Naive thymus-derived CD4-positive, alpha-beta T cell (primary cell): ENCODE results near the gene FHOD1. TPM values are rescaled to one million over a fixed set of nuclear protein-coding genes. Genes with fewer than 3 reads are reported as not detected.

Source experiments
- ATAC-seq: fragments of 150-1000 bp; cut with Tn5 transposase; 2 replicates; pipeline ENCODE4 v1.10.0; 2021; ENCODE audit warnings: mild to moderate bottlenecking, moderate library complexity
- CTCF ChIA-PET: fragments of 350-600 bp; sonication (Branson Sonifier 250); formaldehyde crosslinking; loops from one replicate; lab custom pipeline; 2021; ENCODE audit warnings: antibody characterized with exemption; lab: Charles Lee
- POLR2A ChIA-PET: fragments of 350-600 bp; sonication (Branson Sonifier 250); formaldehyde crosslinking; loops from one replicate; lab custom pipeline; 2021; ENCODE audit warnings: antibody characterized with exemption, inconsistent platforms; lab: Charles Lee
- DNase-seq, 9 donors: peaks; one replicate each; pipeline versions ENCODE4 v3.0.0 to v3.0.0-alpha.2; 2020 to 2022; ENCODE audit warnings: mixed read lengths in 1 of 9
- H3K27ac ChIP-seq: one replicate; pipeline ENCODE4 v1.7.0; 2013; ENCODE audit warnings: mild to moderate bottlenecking, low read depth, low read length, moderate library complexity
- H3K27me3 ChIP-seq, 2 donors: one replicate each; pipeline ENCODE4 v1.7.0; 2013; ENCODE audit warnings: low read length in 2 of 2, mild to moderate bottlenecking in 2 of 2, moderate library complexity in 2 of 2; ENCODE audit not compliant: control insufficient read depth in 2 of 2, insufficient read depth in 2 of 2
- H3K36me3 ChIP-seq, 3 experiments: 1 replicate in 2 of 3; 2 replicates in 1 of 3; pipeline ENCODE4 v1.7.0; 2013; ENCODE audit warnings: low read length in 3 of 3, mild to moderate bottlenecking in 3 of 3, moderate library complexity in 1 of 3; ENCODE audit not compliant: insufficient read depth in 3 of 3, control insufficient read depth in 2 of 3
- H3K4me1 ChIP-seq, 2 donors: one replicate each; pipeline ENCODE4 v1.7.0; 2013; ENCODE audit warnings: low read length in 2 of 2, mild to moderate bottlenecking in 2 of 2, moderate library complexity in 1 of 2; ENCODE audit not compliant: control insufficient read depth in 2 of 2, insufficient read depth in 2 of 2
- H3K4me3 ChIP-seq: 2 replicates; pipeline ENCODE4 v1.7.0; 2013; ENCODE audit warnings: mild to moderate bottlenecking, low read length
- H3K9me3 ChIP-seq, 3 experiments: 1 replicate in 2 of 3; 2 replicates in 1 of 3; pipeline ENCODE4 v1.7.0; 2013; ENCODE audit warnings: low read length in 3 of 3; ENCODE audit not compliant: control insufficient read depth in 2 of 3
- H3K27ac Mint-ChIP-seq, 9 donors: one replicate each; pipeline ENCODE4 v1.8.0; 2020 to 2022; ENCODE audit warnings: mixed read lengths in 9 of 9, mild to moderate bottlenecking in 8 of 9, moderate library complexity in 5 of 9, inconsistent platforms in 2 of 9
- H3K27me3 Mint-ChIP-seq, 5 donors: one replicate each; pipeline ENCODE4 v1.8.0; 2021 to 2022; ENCODE audit warnings: mixed read lengths in 5 of 5, mild to moderate bottlenecking in 1 of 5
- H3K36me3 Mint-ChIP-seq, 5 donors: one replicate each; pipeline ENCODE4 v1.8.0; 2020 to 2022; ENCODE audit warnings: mixed read lengths in 5 of 5, mild to moderate bottlenecking in 3 of 5, inconsistent platforms in 1 of 5
- H3K4me1 Mint-ChIP-seq, 7 donors: one replicate each; pipeline ENCODE4 v1.8.0; 2020 to 2022; ENCODE audit warnings: mixed read lengths in 7 of 7, mild to moderate bottlenecking in 3 of 7, inconsistent platforms in 1 of 7
- H3K4me3 Mint-ChIP-seq, 10 donors: one replicate each; pipeline ENCODE4 v1.8.0; 2020 to 2022; ENCODE audit warnings: mild to moderate bottlenecking in 10 of 10, mixed read lengths in 10 of 10, moderate library complexity in 6 of 10, inconsistent platforms in 2 of 10
- H3K9me3 Mint-ChIP-seq, 11 donors: one replicate each; pipeline ENCODE4 v1.8.0; 2020 to 2022; ENCODE audit warnings: mixed read lengths in 11 of 11, mild to moderate bottlenecking in 4 of 11, inconsistent platforms in 1 of 11, moderate library complexity in 1 of 11
- intact Hi-C, 2 donors: fragments of 100-400 bp; cut with micrococcal nuclease; formaldehyde crosslinking; loops; one replicate each; pipeline ENCODE4 v1.15.1; 2023
- polyA plus RNA-seq, 2 donors: library from polyadenylated mRNA; unstranded; fragments of 300-500 nt; fragmentation: Illumina TruSeq; gene quantifications; one replicate each; pipeline ENCODE4 v1.2.3, GENCODE V29; 2021
- total RNA-seq, 6 experiments: library from RNA in 5 of 6; stranded (reverse) in 5 of 6; gene quantifications; 1 replicate in 5 of 6; 2 replicates in 1 of 6; pipeline ENCODE4 v1.2.3 and lab custom pipeline; 2021 to 2026

FHOD1 gene
- total and polyA plus RNA-seq, 7 experiments from 2014 or later = 3.6 to 81.7 (median 32.6) TPM

DNA sequence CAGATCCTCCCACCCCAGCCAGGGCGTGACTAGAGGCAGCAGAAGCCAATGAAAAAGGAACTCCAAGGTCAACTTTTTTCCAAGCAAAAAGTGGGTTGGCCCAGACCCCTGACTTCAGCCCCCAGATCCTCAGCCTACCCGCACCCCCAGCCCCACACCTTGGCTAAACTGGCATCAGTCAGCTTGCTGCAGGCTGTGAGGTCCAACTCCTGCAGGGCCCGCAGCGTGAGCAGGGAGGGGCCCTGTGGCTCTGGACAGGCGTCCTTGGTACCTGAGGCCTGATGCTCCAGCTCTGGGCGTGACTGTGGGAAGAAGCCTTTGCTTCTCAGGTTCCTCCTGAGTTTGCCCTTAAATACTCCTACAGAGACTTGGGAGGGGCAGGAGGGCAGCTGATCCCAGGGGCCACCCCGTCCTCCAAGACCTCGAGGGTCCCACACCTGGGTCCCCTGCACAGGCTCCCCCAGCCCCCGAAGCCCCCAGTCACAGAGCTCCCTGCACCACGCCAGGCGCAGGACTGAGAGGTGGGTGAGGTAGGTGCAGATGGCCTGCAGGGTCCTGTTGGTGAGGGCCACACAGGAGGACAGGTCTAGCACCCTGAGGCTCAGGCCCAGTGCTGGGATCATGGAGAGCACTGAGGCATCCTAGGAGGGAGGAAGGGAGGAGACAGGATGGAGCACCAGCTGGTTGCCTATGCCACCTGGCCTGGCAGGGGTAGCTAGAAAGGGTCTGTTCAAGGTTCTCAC lies 39.0 kb downstream of the FHOD1 start:
- peaks cover 0 to 5% (median 0%) of the 10 kb centered on the region in 7 donors for H3K4me1 Mint-ChIP-seq
- peaks cover 0 to 4% (median 0%) of the 10 kb centered on the region in 5 donors for H3K36me3 Mint-ChIP-seq
- POLR2A ChIA-PET = interaction anchor here (0.8 to 2.0 kb wide), 5 partner anchors 10 to 214 kb away, joined by 3 to 5 read pairs (median 4); partner anchors contain the start of gene TMEM208
- Histone ChIP-seq H3K4me1 (no peaks in the 10 kb centered on the region), H3K27me3 (no peaks in the 10 kb centered on the region), H3K27ac (no peak overlapping the region), H3K36me3 (peaks cover 0 to 15% (median 0%) of the 10 kb centered on the region in 3 experiments), H3K4me3 (no peak overlapping the region), H3K9me3 (no peaks in the 10 kb centered on the region)
- no peak overlapping the region for H3K4me3 Mint-ChIP-seq
- intact Hi-C loops = no loop called here
- H3K27ac Mint-ChIP-seq = peak overlapping the region in 2 of 9 donors; percentile 31 to 52
- CTCF ChIA-PET = interaction anchor here (0.5 kb wide), 1 partner anchor 94 kb away, joined by 3 read pairs; no protein-coding TSS in a partner anchor
- H3K27me3 Mint-ChIP-seq = no peaks in the 10 kb centered on the region
- H3K9me3 Mint-ChIP-seq = peaks cover 0 to 1% (median 0%) of the 10 kb centered on the region in 11 donors
- ATAC-seq = no peak
- no peak for DNase-seq

DNA sequence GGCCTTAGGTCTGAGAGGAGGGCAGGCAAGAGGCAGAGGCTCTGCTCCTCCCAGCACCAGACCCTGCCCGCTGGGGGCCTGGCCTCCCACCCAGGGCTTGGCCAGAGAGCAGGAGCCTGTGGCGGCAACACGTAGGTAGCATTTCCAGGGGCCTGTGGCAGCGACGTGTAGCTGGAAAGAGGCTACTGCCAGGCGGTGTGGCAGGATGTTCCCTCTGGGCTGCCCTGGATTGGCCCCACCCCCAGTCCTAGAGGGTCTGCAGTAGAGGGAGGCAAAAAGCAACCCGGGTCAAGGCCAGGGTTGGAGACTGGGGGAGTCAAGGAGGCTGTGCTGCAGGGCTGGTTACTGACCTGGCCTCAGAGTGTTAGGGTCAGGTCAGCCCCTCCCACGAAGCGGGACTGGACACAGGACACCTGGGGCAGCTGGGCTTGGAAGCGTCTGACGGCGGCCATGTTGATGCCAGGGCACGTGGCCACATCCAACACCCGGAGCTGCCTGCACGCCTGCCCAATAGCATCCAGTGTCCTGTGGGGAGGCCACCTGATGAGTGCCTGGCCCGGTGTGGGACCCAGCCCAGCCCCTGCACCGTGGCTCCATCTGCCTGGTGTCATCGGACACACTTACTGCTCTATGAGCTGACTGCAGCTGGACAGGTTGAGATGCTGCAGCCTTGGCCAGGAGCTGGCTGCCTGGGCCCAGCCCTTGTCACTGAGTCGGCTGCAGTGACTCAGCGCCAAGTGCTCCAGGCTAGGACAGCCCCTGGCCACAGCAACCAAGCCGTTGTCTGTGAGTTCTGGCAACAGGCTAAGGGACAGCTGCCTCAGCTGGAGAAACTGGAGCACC lies 39.8 kb downstream of the FHOD1 start:
- H3K27ac Mint-ChIP-seq = no peak overlapping the region
- H3K4me3 Mint-ChIP-seq = no peak overlapping the region
- intact Hi-C loops = no loop called here
- ChIA-PET POLR2A (interaction anchor here (0.8 to 1.5 kb wide), 2 partner anchors 19 to 213 kb away, joined by 3 to 4 read pairs; partner anchors contain the start of gene TMEM208), CTCF (interaction anchor here (0.6 kb wide), 2 partner anchors 39 to 521 kb away, joined by 3 to 4 read pairs; no protein-coding TSS in a partner anchor)
- no peaks in the 10 kb centered on the region for H3K27me3 Mint-ChIP-seq
- DNase-seq (no peak), ATAC-seq (no peak)
- Histone ChIP-seq H3K36me3 (peaks cover 0 to 24% (median 0%) of the 10 kb centered on the region in 3 experiments), H3K4me1 (no peaks in the 10 kb centered on the region), H3K27me3 (no peaks in the 10 kb centered on the region), H3K4me3 (no peak overlapping the region), H3K27ac (no peak overlapping the region), H3K9me3 (no peaks in the 10 kb centered on the region)
- H3K9me3 Mint-ChIP-seq = peaks cover 0 to 1% (median 0%) of the 10 kb centered on the region in 11 donors
- peaks cover 0 to 4% (median 0%) of the 10 kb centered on the region in 5 donors for H3K36me3 Mint-ChIP-seq
- H3K4me1 Mint-ChIP-seq = peaks cover 0 to 3% (median 0%) of the 10 kb centered on the region in 7 donors

DNA sequence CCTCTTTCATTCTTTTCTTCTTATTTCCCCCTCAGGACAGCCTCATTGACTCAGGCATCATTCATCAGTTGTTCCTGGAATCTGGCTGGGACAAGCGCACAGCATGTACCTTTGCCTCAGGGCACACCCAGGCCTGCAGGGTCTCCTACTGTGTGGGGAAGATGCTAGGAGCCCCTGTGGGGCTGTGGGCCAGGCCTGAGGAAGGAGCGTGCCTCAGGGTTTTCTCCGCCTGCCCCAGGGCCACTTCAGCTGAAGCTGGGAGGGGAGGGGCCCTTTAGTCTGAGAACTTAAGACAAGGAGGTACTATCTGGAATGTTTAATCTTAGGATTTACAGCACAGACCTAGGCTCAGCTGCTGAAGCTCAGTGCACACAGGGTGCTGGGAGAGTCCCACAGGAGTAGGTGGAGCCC lies 40.4 kb downstream of the FHOD1 start:
- Mint-ChIP-seq H3K27ac (peak overlapping the region in 1 of 9 donors; percentile 10), H3K4me3 (no peak overlapping the region), H3K27me3 (no peaks in the 10 kb centered on the region), H3K4me1 (peaks cover 0 to 3% (median 0%) of the 10 kb centered on the region in 7 donors), H3K9me3 (peaks cover 0 to 1% (median 0%) of the 10 kb centered on the region in 11 donors), H3K36me3 (peaks cover 0 to 3% (median 0%) of the 10 kb centered on the region in 5 donors)
- no peaks in the 10 kb centered on the region for H3K4me1 ChIP-seq
- ATAC-seq (no peak), DNase-seq (no peak)
- POLR2A ChIA-PET = no interaction called here
- H3K27me3 ChIP-seq = no peaks in the 10 kb centered on the region
- no peak overlapping the region for H3K4me3 ChIP-seq
- intact Hi-C loops = no loop called here
- peaks cover 0 to 30% (median 0%) of the 10 kb centered on the region in 3 experiments for H3K36me3 ChIP-seq
- H3K27ac ChIP-seq = no peak overlapping the region
- no peaks in the 10 kb centered on the region for H3K9me3 ChIP-seq
- CTCF ChIA-PET = interaction anchor here (0.6 kb wide), 1 partner anchor 521 kb away, joined by 3 read pairs; no protein-coding TSS in a partner anchor

DNA sequence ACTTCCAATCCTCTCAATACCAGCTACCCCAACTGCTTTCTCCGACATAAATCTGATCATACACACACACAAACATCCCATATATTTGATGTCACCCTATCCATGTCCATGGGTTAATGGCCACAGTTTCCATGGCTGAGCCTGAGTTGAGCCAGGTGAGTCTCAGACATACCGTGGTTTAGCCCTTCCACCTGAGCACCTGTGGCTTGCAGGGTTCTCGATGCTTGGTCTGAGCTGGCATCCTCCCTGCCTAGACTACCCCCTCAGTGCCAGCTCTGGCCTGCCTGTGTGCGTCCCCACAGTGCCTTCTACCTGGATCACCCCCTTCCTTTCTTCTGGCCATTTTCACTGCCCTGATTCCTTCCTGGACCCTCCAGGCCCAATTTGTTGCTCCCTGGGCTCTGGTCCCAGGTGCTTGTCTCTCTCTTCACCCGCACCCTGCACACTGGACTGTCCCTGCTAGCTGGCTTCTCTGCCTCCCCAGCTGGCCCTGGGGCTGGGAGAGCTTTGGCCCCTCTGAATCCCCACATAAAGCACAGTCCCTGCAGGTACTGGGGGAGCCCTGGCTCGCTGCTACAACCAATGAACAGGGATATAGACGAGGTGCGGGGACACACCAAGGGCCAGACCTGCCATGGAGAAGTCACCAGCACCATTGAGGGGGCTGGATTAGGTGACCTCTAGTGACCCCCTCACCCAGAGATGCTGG lies 41.0 kb downstream of the FHOD1 start:
- H3K4me1 ChIP-seq = no peaks in the 10 kb centered on the region
- H3K4me3 ChIP-seq = no peak overlapping the region
- DNase-seq (no peak), ATAC-seq (no peak)
- H3K27ac ChIP-seq = no peak overlapping the region
- intact Hi-C loops = no loop called here
- peaks cover 0 to 35% (median 3%) of the 10 kb centered on the region in 3 experiments for H3K36me3 ChIP-seq
- no peaks in the 10 kb centered on the region for H3K27me3 ChIP-seq
- ChIA-PET POLR2A (no interaction called here), CTCF (no interaction called here)
- Mint-ChIP-seq H3K9me3 (peaks cover 0 to 1% (median 0%) of the 10 kb centered on the region in 11 donors), H3K27ac (peak overlapping the region in 3 of 9 donors; percentile 10 to 40 (median 34)), H3K36me3 (no peaks in the 10 kb centered on the region), H3K27me3 (no peaks in the 10 kb centered on the region), H3K4me1 (peaks cover 0 to 3% (median 0%) of the 10 kb centered on the region in 7 donors), H3K4me3 (no peak overlapping the region)
- no peaks in the 10 kb centered on the region for H3K9me3 ChIP-seq

DNA sequence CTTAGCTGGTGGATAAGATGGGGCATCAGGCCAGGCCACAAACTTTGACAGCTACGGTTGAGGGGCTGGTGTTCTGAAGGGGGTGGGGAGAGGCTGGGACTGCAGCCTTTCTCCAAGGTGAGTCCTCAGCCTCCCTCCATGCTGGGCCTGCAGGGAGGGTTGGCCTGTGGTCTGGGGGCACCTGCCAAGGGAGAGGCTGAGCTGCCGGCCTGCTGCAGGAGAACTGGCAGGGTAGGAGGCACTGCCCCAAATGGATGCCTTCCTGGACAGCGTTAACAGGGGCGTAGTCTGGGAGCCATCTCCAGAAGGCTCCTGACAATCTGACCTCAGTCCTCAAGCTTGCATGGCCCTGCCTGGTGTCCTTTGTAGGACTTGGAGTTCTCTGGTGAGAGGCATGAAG lies 43.2 kb downstream of the FHOD1 start:
- Histone ChIP-seq H3K9me3 (no peaks in the 10 kb centered on the region), H3K27ac (no peak overlapping the region), H3K4me3 (no peak overlapping the region), H3K4me1 (no peaks in the 10 kb centered on the region), H3K27me3 (no peaks in the 10 kb centered on the region), H3K36me3 (peaks cover 0 to 45% (median 3%) of the 10 kb centered on the region in 3 experiments)
- intact Hi-C loops = no loop called here
- Mint-ChIP-seq H3K36me3 (peaks cover 0 to 3% (median 0%) of the 10 kb centered on the region in 5 donors), H3K27me3 (no peaks in the 10 kb centered on the region), H3K9me3 (peaks cover 0 to 1% (median 0%) of the 10 kb centered on the region in 11 donors), H3K4me1 (peaks cover 0 to 5% (median 0%) of the 10 kb centered on the region in 7 donors), H3K27ac (no peak overlapping the region), H3K4me3 (no peak overlapping the region)
- ATAC-seq (no peak), DNase-seq (no peak)
- ChIA-PET CTCF (no interaction called here), POLR2A (interaction anchor here (1.5 kb wide), 1 partner anchor 10 kb away, joined by 3 read pairs; no protein-coding TSS in a partner anchor)
